Suprapubic skin (tissue), 4 donors: ENCODE results near the gene WFDC10B.

Source experiments
- CTCF ChIP-seq, 2 donors: fragments of 200-600 bp in 1 of 2; fragments of 450-650 bp in 1 of 2; sonication (generic) in 1 of 2; IDR thresholded peaks; one replicate each; pipeline ENCODE4 v1.5.1; 2016 to 2019; ENCODE audit warnings: antibody characterized with exemption in 2 of 2, mild to moderate bottlenecking in 1 of 2, moderate library complexity in 1 of 2
- EP300 ChIP-seq: sonication (generic); formaldehyde crosslinking; IDR thresholded peaks from one replicate; pipeline ENCODE4 v1.6.1; 2017; ENCODE audit warnings: antibody characterized with exemption
- POLR2A ChIP-seq, 2 donors: fragments of 450-650 bp; IDR thresholded peaks; one replicate each; pipeline ENCODE4 v1.6.1; 2017; ENCODE audit warnings: antibody characterized with exemption in 2 of 2, mild to moderate bottlenecking in 2 of 2, moderate library complexity in 2 of 2
- POLR2AphosphoS5 ChIP-seq, 3 donors: sonication (generic); formaldehyde crosslinking; IDR thresholded peaks; one replicate each; pipeline ENCODE4 v1.6.1; 2017; ENCODE audit warnings: antibody characterized with exemption in 3 of 3

GRCh38 chr20:45704969-45705637, at the start of gene WFDC10B:
- TF ChIP-seq CTCF (IDR thresholded peaks at IDR 0.05) = no peak
- TF ChIP-seq EP300 = no peak
- TF ChIP-seq POLR2AphosphoS5 (IDR thresholded peaks at IDR 0.05) = no peak
- no peak for TF ChIP-seq POLR2A (IDR thresholded peaks at IDR 0.05)
